GM18505 (cell line): ENCODE measurements around the gene TTF1.
A peak's percentile ranks its signal among the peaks of the same experiment; 100 is the strongest.
"Not testable (repeated sequence)": the region's sequence is repeated elsewhere in the genome, so short reads cannot be mapped to it uniquely, and the experiment has no call there.

Experiments
- ATAC-seq: cut with Tn5 transposase; IDR thresholded peaks from one replicate; pipeline ENCODE4 v1.9.1; 2021; ENCODE audit not compliant: unreplicated experiment
- POLR2A ChIP-seq: IDR thresholded peaks from 4 replicates; pipeline ENCODE4 v1.6.1; 2011; ENCODE audit warnings: borderline replicate concordance; ENCODE audit not compliant: insufficient read depth, insufficient read length; ENCODE audit errors: extremely low read depth

The TTF1 gene

DNA sequence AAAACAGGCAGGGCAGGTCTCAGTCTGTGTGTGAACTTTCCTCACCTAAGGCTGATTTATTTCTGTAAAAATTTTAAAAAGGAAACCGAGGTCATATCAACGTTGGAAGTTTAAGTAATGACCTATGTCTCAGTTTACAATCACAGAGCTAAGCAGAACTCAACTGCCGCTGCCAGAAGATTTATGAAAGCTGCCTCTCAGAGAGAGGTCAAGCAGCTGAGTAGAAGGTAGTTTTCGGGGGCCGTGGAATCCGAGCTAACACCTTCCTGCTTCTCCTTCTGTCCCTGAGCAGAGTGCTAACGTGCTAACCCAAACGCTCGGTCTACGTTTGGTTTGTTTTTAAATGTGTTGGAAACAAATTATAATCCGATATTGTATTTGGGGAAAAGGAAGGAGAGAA lies 11.1 kb downstream of the TTF1 start:
- no peak for TF ChIP-seq POLR2A

DNA sequence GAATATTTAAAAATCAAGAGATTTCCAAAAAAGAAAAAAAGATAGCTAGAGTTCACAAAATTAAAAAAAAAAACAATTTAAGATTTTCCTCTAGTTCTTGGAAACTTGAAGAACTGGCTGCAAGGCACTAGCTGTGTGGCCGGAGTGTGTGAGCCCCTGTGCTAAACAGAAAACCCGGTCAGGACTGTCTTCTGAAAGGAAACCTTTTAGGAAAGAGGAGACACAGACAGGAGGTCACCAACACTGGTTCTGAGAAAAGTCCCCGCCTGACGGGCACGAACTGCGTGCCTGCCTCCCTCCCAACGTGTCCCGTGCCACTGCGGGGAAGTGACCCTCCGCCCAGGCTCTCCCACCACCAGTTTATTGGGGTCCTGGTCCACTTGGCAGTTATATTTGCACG lies 15.2 kb downstream of the TTF1 start:
- ATAC-seq, result no peak

More for the DNA sequence above, 11.1 kb downstream of the TTF1 start:
- no peak for ATAC-seq

DNA sequence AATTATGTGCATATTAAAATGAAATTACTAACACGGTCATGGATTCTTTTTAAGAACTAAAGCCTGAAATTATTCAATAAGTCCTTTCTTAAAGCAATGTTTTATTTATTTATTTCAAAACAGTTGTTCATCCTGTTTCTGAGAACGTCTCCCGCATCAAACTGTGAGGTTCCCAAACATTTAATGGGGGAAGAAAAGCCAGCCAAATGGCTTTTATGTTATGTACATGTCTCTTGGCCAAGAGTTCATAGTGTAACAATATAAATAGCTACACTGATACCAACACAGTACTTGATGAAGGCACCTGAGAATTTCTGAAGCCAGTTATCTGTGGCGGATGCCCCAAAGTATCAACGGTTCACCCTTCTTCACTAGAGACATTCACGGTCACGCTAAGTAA lies 15.7 kb downstream of the TTF1 start:
- no peak for TF ChIP-seq POLR2A
- ATAC-seq, result no peak

More for the DNA sequence above, 15.2 kb downstream of the TTF1 start:
- TF ChIP-seq POLR2A, result no peak

DNA sequence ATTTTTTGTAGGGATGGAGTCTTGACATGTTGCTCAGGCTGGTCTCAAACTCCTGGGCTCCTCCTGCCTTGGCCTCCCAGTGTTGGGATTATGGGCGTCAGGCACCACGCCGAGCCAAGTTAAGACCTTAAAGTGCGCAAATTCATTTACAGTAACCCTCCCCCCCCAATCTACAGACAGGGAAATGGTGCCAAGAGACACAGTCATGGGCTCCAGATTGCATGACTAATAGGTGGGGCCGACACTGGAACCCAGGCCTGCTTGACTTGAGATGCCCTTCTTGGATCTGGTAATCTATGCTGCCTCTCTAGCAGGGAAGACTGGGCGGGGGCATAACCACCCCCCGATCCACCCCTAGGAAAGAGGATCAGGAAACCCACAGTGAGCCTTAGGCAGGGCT lies 19.5 kb downstream of the TTF1 start:
- no peak for TF ChIP-seq POLR2A

DNA sequence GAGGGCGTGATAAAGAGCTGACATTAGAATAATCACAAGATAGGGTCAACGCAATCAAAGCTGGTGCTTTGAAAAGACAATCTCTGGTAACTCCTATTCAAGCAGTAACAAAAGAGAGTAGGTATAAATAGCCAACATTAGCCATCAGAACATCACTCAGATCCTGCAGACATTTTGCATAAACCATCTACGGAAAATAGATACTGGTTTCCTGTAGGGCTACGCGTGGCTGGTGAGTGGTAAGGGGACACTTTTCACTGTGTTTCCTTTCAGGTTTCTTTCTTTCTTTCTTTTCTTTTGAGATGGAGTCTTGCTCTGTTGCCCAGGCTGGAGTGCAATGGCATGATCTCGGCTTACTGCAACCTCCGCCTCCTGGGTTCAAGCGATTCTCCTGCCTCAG lies 22.3 kb downstream of the TTF1 start:
- no peak for ATAC-seq

More for the DNA sequence above, 19.5 kb downstream of the TTF1 start:
- no peak for ATAC-seq

DNA sequence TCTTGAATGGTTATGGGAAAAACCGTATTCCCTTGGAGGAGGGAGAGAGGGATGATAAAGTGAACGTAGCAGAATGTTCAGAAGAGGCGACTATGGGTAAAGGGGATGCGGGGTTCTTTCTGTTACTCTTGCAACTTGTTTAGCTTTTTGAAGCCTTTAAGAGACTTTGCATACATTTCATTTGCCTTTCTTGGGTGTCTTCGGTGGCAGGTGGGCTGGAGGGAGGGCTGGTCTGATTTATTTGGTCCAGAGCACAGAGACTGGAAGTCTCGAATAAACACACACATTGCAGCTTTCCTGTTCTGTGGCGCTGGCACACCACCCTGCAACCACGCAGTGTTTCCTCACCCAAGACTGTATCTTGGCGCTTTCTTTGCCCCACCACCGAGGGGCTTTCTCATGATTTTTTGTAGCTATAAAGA lies 23.2 kb downstream of the TTF1 start:
- TF ChIP-seq POLR2A, result peak; percentile 76
- ATAC-seq, result no peak

More for the DNA sequence above, 22.3 kb downstream of the TTF1 start:
- TF ChIP-seq POLR2A, result peak; percentile 39

DNA sequence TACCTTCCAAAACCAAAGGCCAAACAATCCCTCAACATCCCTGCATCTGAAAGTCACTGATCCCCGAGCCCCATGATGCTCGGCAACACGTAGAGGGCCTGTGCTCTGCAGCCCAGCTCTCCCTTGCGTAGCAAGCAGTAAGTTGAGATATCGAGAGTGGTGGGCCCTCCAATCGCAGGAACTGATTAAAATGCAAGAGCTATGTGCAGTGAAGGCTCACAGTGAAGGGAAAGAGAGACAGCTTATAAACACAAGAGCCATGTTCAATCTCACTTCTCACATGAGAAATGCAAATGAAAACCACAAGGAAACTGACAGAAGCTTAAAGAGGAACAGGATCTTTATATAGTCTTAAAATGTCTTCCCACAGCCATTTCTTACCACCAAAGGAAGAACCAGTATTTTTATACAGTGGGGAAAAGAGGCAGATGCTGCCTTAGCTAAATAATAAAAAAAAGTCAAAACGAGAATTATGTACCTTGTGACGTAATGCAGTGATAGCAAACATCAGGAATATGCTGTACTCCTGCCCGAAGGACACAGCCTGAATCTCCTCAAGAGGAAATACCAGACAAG lies 24.6 kb downstream of the TTF1 start:
- peak; percentile 48 for TF ChIP-seq POLR2A
- ATAC-seq, result peak; percentile 55

DNA sequence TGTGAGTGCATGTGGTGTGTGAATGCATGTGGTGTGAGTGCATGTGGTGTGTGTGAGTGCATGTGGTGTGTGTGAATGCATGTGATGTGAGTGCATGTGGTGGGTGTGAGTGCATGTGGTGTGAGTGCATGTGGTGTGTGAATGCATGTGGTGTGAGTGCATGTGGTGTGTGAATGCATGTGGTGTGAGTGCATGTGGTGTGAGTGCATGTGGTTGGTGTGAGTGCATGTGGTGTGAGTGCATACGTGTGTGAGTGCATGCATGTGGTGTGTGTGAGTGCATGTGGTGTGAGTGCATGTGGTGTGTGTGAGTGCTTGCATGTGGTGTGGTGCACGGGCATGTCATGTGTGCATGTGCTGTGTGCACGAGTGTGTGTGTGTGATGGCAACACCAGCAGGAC lies 28.2 kb downstream of the TTF1 start:
- ATAC-seq, result not testable (repeated sequence)

DNA sequence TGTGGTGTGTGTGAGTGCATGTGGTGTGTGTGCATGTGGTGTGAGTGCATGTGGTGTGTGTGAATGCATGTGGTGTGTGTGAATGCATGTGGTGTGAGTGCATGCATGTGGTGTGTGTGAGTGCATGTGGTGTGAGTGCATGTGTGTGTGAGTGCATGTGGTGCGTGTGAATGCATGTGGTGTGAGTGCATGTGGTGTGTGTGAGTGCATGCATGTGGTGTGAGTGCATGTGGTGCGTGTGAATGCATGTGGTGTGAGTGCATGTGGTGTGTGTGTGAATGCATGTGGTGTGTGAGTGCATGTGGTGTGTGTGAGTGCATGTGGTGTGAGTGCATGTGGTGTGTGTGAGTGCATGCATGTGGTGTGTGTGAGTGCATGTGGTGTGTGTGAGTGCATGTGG lies 28.9 kb downstream of the TTF1 start:
- not testable (repeated sequence) for ATAC-seq

DNA sequence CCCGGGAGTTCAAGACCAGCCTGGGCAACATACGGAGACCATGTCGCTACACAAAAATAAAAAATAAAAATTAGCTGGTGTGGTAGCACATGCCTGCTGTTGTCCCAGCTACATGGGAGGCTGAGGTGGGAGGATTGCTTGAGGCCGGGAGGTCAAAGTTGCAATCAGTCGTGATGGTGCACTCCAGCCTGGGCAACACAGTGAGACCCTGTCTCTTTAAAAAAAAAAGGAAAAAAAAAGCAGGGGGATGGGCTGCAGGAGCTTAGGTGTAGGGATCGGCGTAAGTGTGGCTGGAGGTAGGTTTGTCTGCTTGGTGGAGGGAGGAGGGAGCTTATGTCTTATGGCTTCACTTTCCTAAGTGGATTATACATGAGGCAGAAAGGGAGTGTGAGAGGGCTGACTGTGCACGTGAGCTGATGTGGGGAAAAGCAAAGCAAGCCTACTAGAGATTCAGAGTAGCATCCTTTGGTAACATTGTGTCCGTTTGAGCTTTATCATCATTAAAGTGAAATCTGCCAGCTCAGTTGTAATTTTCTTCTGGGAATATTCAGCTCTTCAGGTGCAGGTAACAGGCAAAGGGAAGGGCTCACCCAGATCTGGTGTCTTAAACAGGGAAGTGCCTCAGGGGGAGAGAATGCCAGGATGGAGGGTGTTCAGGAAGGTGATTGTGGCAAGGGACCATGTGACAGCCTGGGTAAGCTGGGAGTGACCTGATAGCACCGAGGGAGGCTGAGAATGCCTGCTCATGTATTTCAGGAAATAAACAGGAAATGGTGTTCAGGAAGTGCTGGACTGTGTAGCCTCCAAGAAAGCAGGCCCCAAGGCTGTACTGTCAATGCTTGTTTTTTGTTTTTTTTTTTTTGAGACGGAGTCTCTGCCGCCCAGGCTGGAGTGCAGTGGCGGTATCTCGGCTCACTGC lies 34.2 kb downstream of the TTF1 start:
- ATAC-seq, result no peak
- no peak for TF ChIP-seq POLR2A

DNA sequence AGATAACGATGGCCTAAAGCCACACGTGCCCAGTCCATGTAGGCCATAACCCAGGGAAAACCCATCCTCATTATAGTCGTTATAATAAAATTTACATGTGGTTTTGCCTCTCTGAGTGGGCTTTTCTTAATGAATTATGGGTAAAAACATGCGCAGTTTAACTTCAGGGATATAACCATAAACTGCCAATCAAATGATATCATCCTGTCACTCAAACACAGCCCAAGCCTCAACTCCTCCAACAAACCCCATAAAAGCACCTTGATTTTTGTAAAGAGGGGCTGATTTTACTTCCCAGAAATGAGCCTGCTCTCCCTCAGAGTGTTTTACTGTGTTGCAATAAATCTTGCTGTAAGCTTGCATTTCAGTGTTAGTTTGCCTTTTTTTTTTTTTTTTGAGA lies 36.0 kb downstream of the TTF1 start:
- ATAC-seq, result no peak
- TF ChIP-seq POLR2A, result no peak

DNA sequence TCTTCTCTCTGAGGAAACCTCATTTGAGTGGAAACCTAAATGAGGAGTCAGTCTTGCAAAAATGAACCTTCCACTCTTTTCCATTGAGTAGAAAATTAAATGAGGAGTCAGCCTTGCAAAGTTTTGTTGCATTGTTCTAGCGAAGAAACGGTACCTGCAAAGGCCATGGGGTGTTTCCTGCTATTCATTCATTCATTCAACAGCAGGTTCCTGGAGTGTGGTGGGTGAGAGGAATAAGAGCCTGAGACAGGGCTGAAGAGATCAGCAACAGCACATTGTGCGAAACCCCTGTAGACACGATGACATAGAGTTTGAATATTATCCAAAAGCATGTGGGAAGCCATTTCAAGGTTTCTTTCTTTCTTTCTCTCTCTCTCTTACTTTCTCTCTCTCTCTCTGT lies 37.2 kb downstream of the TTF1 start:
- no peak for TF ChIP-seq POLR2A
- no peak for ATAC-seq

DNA sequence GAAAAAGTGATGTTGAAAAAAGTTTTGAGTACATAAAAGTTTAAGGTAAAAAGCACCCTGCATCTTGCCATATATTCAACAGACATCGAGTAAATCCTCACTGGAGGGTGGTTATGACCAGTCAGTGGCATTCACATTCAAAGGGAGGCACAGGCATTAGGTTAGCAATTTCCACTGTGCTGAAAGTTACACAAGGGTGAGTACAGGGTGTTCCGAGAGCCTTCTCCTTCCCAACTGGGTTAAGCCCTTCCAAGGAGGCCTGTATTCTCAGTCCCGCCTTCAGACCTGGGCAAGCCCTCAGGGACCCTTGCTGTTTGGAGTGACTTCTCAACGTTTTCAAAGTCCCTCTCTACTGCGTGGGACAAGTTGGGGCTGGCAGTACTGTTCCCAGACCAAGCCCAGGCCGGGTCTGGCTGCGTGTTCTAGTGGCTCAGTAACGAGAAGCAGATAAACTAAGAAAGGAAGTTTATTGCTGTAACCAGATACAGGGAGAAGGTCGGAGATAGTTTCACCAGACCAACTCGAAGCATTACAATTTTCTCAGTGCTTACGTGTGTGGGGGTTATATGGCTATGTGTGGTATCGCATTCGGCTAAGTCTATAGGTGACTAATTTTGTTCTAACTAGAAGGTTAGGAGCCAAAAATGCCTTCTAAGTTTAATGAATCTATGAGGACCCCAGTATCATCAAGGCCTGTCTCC lies 38.9 kb downstream of the TTF1 start:
- no peak for ATAC-seq

DNA sequence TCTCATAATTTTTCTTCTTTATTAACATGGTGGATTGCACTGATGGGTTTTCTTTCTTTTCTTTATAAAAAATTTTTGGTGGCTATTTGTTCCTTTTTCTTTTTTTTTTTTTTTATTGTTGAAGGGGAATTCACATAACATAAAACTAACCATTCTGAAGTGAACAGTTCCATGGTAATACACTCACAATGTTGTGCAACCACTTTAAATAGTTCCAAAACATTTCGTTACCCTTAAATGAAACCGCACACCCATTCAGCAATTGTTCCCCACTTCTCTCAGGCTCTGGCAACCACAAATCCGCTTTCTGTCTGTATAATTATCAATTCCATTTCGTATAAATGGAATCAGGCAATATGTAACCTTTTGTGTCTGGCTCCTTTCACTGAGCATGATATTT lies 40.2 kb downstream of the TTF1 start:
- no peak for ATAC-seq
- TF ChIP-seq POLR2A, result no peak

More for the DNA sequence above, 38.9 kb downstream of the TTF1 start:
- TF ChIP-seq POLR2A, result no peak
